Measurements from ENCODE around the gene TMEM198.

- TF ChIP-seq CTCF (conservative IDR thresholded peaks at IDR 0.05) = no peak
- no peak for TF ChIP-seq ZFX (IDR thresholded peaks at IDR 0.05)
Measured at GRCh38 chr2:219592736-219593135, 48.9 kb downstream of the TMEM198 start.

Measured in C4-2B (cell line).